NT2/D1 (cell line): ENCODE measurements around the gene KCNQ5.

Experiments
- YY1 ChIP-seq: IDR thresholded peaks from 2 replicates; pipeline ENCODE4 v1.6.1; 2011; ENCODE audit not compliant: insufficient read length, insufficient read depth
- ZNF274 ChIP-seq: IDR thresholded peaks from 2 replicates; pipeline ENCODE4 v1.6.1; 2011; ENCODE audit warnings: mild to moderate bottlenecking, low read depth, low read length

DNA sequence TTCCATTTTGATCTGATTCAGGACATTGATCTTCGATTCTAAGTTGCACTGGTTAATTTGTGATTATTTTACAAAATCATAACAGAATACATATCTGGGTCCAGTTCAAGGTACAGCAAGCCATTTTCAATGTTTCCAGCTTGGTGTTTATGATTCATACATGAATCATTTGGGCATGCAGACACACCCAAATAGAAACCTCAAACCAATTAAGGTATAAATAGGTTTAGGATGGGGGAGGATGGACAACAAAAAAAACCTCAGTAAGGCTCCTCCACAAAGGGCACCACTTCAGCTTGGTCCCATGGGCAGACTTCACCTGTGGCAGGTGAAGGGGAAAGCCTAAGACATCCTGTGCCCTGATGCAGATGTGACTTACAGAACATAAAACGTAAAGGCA, 410.7 kb downstream of the KCNQ5 start:
- TF ChIP-seq YY1 (no peak), ZNF274 (no peak)
